Hepatocyte (in vitro differentiated cells): ENCODE data around the gene GLT1D1. TPM values are rescaled to one million over a fixed set of nuclear protein-coding genes. Genes with fewer than 3 reads are reported as not detected.

Source experiments
- DNase-seq: peaks from one replicate; pipeline ENCODE4 v3.0.0-alpha.2; 2016; ENCODE audit warnings: low spot score
- H2AFZ ChIP-seq: fragments of 200-600 bp; sonication (generic); 2 replicates; pipeline ENCODE4 v1.6.0; 2016; ENCODE audit warnings: antibody characterized with exemption, mild to moderate bottlenecking
- H3K27ac ChIP-seq: fragments of 200-600 bp; sonication (generic); 2 replicates; pipeline ENCODE4 v1.5.1; 2016; ENCODE audit warnings: mild to moderate bottlenecking
- H3K27me3 ChIP-seq: fragments of 200-600 bp; sonication (generic); 2 replicates; pipeline ENCODE4 v1.6.1; 2016
- H3K36me3 ChIP-seq: fragments of 200-600 bp; sonication (generic); replicated peaks from 2 replicates; pipeline ENCODE4 v1.5.1; 2016; ENCODE audit warnings: low read depth; ENCODE audit not compliant: insufficient read depth
- H3K4me1 ChIP-seq: fragments of 200-600 bp; sonication (generic); 2 replicates; pipeline ENCODE4 v1.5.1; 2016; ENCODE audit warnings: mild to moderate bottlenecking, moderate library complexity; ENCODE audit not compliant: insufficient read depth
- H3K4me2 ChIP-seq: fragments of 200-600 bp; sonication (generic); 2 replicates; pipeline ENCODE4 v1.6.0; 2016
- H3K4me3 ChIP-seq: fragments of 200-600 bp; sonication (generic); 2 replicates; pipeline ENCODE4 v1.5.1; 2016; ENCODE audit warnings: mild to moderate bottlenecking
- H3K79me2 ChIP-seq: fragments of 200-600 bp; sonication (generic); 2 replicates; pipeline ENCODE4 v1.6.0; 2017; ENCODE audit warnings: mild to moderate bottlenecking
- H3K9me2 ChIP-seq: fragments of 200-600 bp; sonication (generic); replicated peaks from 2 replicates; pipeline ENCODE4 v1.6.0; 2017; ENCODE audit warnings: mild to moderate bottlenecking; ENCODE audit not compliant: insufficient read depth
- H3K9me3 ChIP-seq: fragments of 200-600 bp; sonication (generic); 2 replicates; pipeline ENCODE4 v1.5.1; 2016; ENCODE audit warnings: low read depth, mild to moderate bottlenecking
- H4K20me1 ChIP-seq: fragments of 200-600 bp; sonication (generic); 2 replicates; pipeline ENCODE4 v1.6.0; 2016; ENCODE audit warnings: mild to moderate bottlenecking; ENCODE audit not compliant: insufficient read depth, poor library complexity, severe bottlenecking
- CTCF ChIP-seq: fragments of 200-600 bp; sonication (generic); IDR thresholded peaks from 2 replicates; pipeline ENCODE4 v1.5.1; 2016; ENCODE audit warnings: antibody characterized with exemption, mild to moderate bottlenecking; ENCODE audit not compliant: poor library complexity
- EZH2 ChIP-seq: fragments of 200-600 bp; sonication (generic); IDR thresholded peaks from 2 replicates; pipeline ENCODE4 v1.6.1; 2016; ENCODE audit warnings: antibody characterized with exemption, mild to moderate bottlenecking, borderline replicate concordance
- EZH2phosphoT487 ChIP-seq: fragments of 200-600 bp; sonication (generic); IDR thresholded peaks from one replicate; pipeline ENCODE4 v1.6.1; 2018; ENCODE audit warnings: antibody characterized with exemption, mild to moderate bottlenecking, low read depth, moderate library complexity; ENCODE audit not compliant: unreplicated experiment, severe bottlenecking
- WGBS: methylation state at CpG from one replicate; pipeline ENCODE4 v1.1.6; 2016; ENCODE audit warnings: low lambda C conversion rate; ENCODE audit errors: missing lambda C conversion rate; 5-methylcytosine and 5-hydroxymethylcytosine counted together
- polyA plus RNA-seq: library from polyadenylated mRNA; unstranded; fragments of >200 nt; fragmentation: Nextera tagmentation; extraction: Ambion mirVana; gene quantifications from 2 replicates; pipeline ENCODE4 v1.2.1, GENCODE V29; 2016
- total RNA-seq: library from RNA; depleted of rRNA; stranded (reverse); fragments of >200 nt; gene quantifications from 2 replicates; pipeline ENCODE4 v1.2.3, GENCODE V29; 2014

The GLT1D1 gene
- total and polyA plus RNA-seq, 2 experiments from 2014 or later = 1.8 to 1.9 TPM

- Histone ChIP-seq H3K4me2 (no peak overlapping the region), H3K4me3 (no peak overlapping the region), H3K27ac (no peak overlapping the region), H3K9me3 (no peaks in the 10 kb centered on the region), H3K4me1 (no peaks in the 10 kb centered on the region), H2AFZ (no peak overlapping the region), H3K9me2 (no peaks in the 10 kb centered on the region), H3K36me3 (no peaks in the 10 kb centered on the region), H3K27me3 (no peaks in the 10 kb centered on the region), H3K79me2 (no peaks in the 10 kb centered on the region), H4K20me1 (no peaks in the 10 kb centered on the region)
- 75% methylated on average over 6 of the region's 7 CpGs for WGBS
- DNase-seq = no peak
- no peak for TF ChIP-seq EZH2
Observed at GRCh38 chr12:129016159-129016558, 162.9 kb downstream of the GLT1D1 start.

GRCh38 chr12:129025055-129025454, 171.8 kb downstream of the GLT1D1 start:
- DNase-seq = no peak
- Histone ChIP-seq H3K9me2 (no peaks in the 10 kb centered on the region), H3K27me3 (no peaks in the 10 kb centered on the region), H2AFZ (no peak overlapping the region), H3K27ac (no peak overlapping the region), H3K4me1 (no peaks in the 10 kb centered on the region), H3K4me3 (no peak overlapping the region), H3K79me2 (no peaks in the 10 kb centered on the region), H4K20me1 (no peaks in the 10 kb centered on the region), H3K4me2 (no peak overlapping the region), H3K36me3 (no peaks in the 10 kb centered on the region), H3K9me3 (no peaks in the 10 kb centered on the region)
- TF ChIP-seq CTCF (no peak), EZH2phosphoT487 (no peak), EZH2 (no peak)
- no CpG with 5 or more reads among the region's 3 CpGs for WGBS

GRCh38 chr12:129028844-129029243, 175.6 kb downstream of the GLT1D1 start:
- H4K20me1 ChIP-seq = no peaks in the 10 kb centered on the region
- no peaks in the 10 kb centered on the region for H3K27me3 ChIP-seq
- H3K9me3 ChIP-seq = no peaks in the 10 kb centered on the region
- H3K4me1 ChIP-seq = no peaks in the 10 kb centered on the region
- no peak for DNase-seq
- no peak overlapping the region for H2AFZ ChIP-seq
- no peaks in the 10 kb centered on the region for H3K36me3 ChIP-seq
- H3K79me2 ChIP-seq = no peaks in the 10 kb centered on the region
- no peak overlapping the region for H3K27ac ChIP-seq
- no peak overlapping the region for H3K4me3 ChIP-seq
- WGBS = 63% methylated on average over 16 of the region's 16 CpGs
- TF ChIP-seq EZH2 (no peak), CTCF (no peak), EZH2phosphoT487 (no peak)
- H3K9me2 ChIP-seq = no peaks in the 10 kb centered on the region
- no peak overlapping the region for H3K4me2 ChIP-seq

Other genes starting within 250 kb of the GLT1D1 start
- gene SLC15A4, start 29.5 kb upstream of the GLT1D1 start, total RNA-seq = 34.6 and 48.5 TPM in 2 replicates
- 29.9 and 33.6 TPM in 2 replicates for gene SLC15A4, start 29.5 kb upstream of the GLT1D1 start, polyA plus RNA-seq